Measurements from ENCODE around the gene ARSA.
A peak's percentile ranks its signal among the peaks of the same experiment; 100 is the strongest.

ARSA gene

GRCh38 chr22:50584106-50585096 lies 43.6 kb downstream of the ARSA start:
- H3K4me3 ChIP-seq (ENCODE audit: low read depth, low read length) = no peak overlapping the region
- DNase-seq (ENCODE audit: low read depth) = no peak
- no peak for TF ChIP-seq CTCF (IDR thresholded peaks at IDR 0.05; ENCODE audit: low read depth, low read length, missing control alignments)
- in situ Hi-C loops (cut with HindIII; ENCODE audit: low sequenced_read_pairs) = no loop called here

GRCh38 chr22:50583294-50583861 lies 44.6 kb downstream of the ARSA start:
- H3K4me3 ChIP-seq (ENCODE audit: low read depth, low read length) = peak overlapping the region; percentile 77
- in situ Hi-C loops (cut with HindIII; ENCODE audit: low sequenced_read_pairs) = no loop called here
- TF ChIP-seq CTCF (IDR thresholded peaks at IDR 0.05; ENCODE audit: low read depth, low read length, missing control alignments) = peak; percentile 5
- DNase-seq (ENCODE audit: low read depth) = no peak

GRCh38 chr22:50582493-50583293 lies 45.3 kb downstream of the ARSA start, which contains the start of gene CHKB:
Gene CHKB (minus strand): TSS chr22:50582849. CDS start chr22:50582781, 68 bp downstream.
- DNase-seq (ENCODE audit: low read depth) = peak; percentile 90
- H3K4me3 ChIP-seq (ENCODE audit: low read depth, low read length) = peak within 1 kb of the TSS; percentile 77
- in situ Hi-C loops (cut with HindIII; ENCODE audit: low sequenced_read_pairs) = no loop called here
- TF ChIP-seq CTCF (IDR thresholded peaks at IDR 0.05; ENCODE audit: low read depth, low read length, missing control alignments) = no peak

- DNase-seq (ENCODE audit: low read depth) = no peak
- TF ChIP-seq CTCF (IDR thresholded peaks at IDR 0.05; ENCODE audit: low read depth, low read length, missing control alignments) = no peak
- in situ Hi-C loops (cut with HindIII; ENCODE audit: low sequenced_read_pairs) = no loop called here
These were observed 45.9 kb downstream of the ARSA start for GRCh38 chr22:50581950-50582492.

GRCh38 chr22:50581031-50581949 lies 46.7 kb downstream of the ARSA start:
- H3K4me3 ChIP-seq (ENCODE audit: low read depth, low read length) = peak overlapping the region; percentile 77
- in situ Hi-C loops (cut with HindIII; ENCODE audit: low sequenced_read_pairs) = no loop called here
- TF ChIP-seq CTCF (IDR thresholded peaks at IDR 0.05; ENCODE audit: low read depth, low read length, missing control alignments) = no peak
- DNase-seq (ENCODE audit: low read depth) = no peak

More at GRCh38 chr22:50581950-50582492, 45.9 kb downstream of the ARSA start:
- H3K4me3 ChIP-seq (ENCODE audit: low read depth, low read length) = peak overlapping the region; percentile 77

All from astrocyte of the cerebellum (primary cell).